ENCODE results near the gene VDR. TPM values are rescaled to one million over a fixed set of nuclear protein-coding genes. Genes with fewer than 3 reads are reported as not detected.

The VDR gene
- total RNA-seq, 1 donor from 2014 or later, result not detected

DNA sequence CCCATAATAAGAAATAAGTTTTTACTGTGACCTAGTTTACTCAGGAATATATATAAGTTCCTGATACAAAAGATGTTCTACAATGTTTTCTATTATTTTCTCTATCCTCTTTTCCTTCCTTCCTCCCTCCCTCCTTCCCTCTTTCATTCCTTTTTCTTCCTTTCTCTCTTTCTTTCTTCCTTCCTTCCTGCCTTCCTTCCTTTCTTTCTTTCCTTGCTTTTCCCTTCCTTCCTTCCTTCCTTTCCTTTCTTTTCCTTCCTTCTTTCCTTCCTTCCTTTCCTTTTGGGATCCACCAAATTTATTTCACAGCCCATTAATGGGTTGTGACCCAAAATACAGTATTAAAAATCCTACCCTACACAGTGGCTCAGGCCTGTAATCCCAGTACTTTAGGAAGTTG, 3.9 kb upstream of the VDR start:
- Histone ChIP-seq H3K4me3 (no peak overlapping the region), H3K27me3 (peaks cover 75% of the 10 kb centered on the region), H2AFZ (replicated peaks) (no peak overlapping the region), H3K9me3 (ENCODE audit: low read depth) (no peaks in the 10 kb centered on the region), H3K9ac (no peak overlapping the region), H3K4me1 (peaks cover 5% of the 10 kb centered on the region), H3K79me2 (ENCODE audit: low read depth) (no peaks in the 10 kb centered on the region), H3K27ac (no peak overlapping the region), H4K20me1 (ENCODE audit: low read depth) (no peaks in the 10 kb centered on the region), H3F3A (ENCODE audit: low read depth) (peaks cover 7% of the 10 kb centered on the region), H3K4me2 (no peak overlapping the region), H3K36me3 (no peaks in the 10 kb centered on the region)
- DNase-seq (ENCODE audit: low spot score), result no peak
- H3K9me3 Mint-ChIP-seq, result peaks cover 2% of the 10 kb centered on the region
- peaks cover 9% of the 10 kb centered on the region for H3K4me1 Mint-ChIP-seq
- H3K27me3 Mint-ChIP-seq (ENCODE audit: insufficient read depth, low read depth), result peaks cover 42% of the 10 kb centered on the region
- TF ChIP-seq, protein P1, sequence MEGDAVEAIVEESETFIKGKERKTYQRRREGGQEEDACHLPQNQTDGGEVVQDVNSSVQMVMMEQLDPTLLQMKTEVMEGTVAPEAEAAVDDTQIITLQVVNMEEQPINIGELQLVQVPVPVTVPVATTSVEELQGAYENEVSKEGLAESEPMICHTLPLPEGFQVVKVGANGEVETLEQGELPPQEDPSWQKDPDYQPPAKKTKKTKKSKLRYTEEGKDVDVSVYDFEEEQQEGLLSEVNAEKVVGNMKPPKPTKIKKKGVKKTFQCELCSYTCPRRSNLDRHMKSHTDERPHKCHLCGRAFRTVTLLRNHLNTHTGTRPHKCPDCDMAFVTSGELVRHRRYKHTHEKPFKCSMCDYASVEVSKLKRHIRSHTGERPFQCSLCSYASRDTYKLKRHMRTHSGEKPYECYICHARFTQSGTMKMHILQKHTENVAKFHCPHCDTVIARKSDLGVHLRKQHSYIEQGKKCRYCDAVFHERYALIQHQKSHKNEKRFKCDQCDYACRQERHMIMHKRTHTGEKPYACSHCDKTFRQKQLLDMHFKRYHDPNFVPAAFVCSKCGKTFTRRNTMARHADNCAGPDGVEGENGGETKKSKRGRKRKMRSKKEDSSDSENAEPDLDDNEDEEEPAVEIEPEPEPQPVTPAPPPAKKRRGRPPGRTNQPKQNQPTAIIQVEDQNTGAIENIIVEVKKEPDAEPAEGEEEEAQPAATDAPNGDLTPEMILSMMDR (IDR thresholded peaks at IDR 0.05), result no peak
- TF ChIP-seq EZH2phosphoT487 (IDR thresholded peaks at IDR 0.05) (no peak), EZH2 (IDR thresholded peaks at IDR 0.05) (no peak)
- no peak overlapping the region for H3K27ac Mint-ChIP-seq
- no peaks in the 10 kb centered on the region for H3K36me3 Mint-ChIP-seq
- H3K4me3 Mint-ChIP-seq, result no peak overlapping the region

DNA sequence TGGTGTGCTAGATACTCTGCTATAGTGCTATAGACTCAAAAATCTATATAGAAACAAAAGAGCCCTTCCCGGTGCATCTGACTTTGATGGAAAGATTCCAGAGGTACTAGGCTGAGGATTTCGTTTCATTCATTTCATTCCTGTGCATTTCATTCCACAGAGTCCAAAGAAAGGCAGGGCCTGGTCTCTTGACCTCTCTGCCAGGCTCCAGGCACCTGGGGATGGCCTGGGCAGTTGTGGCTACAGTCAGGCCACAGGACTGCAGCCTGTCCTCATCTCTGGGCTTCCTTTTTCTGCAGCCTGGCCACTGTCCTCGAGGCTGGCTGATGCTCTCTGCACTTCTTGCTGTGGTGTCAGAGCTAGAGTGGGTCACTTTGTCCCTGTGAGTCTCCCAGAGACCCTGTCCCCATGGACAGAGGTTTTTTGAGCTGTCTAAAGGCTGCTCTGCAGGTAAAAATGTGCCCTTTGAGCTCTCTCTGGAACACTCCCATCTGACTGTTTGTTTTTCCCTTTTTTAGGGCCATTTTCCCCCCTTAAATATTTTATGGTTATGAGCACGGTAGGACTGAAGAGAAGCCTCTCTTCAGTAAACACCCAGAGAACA, 3.2 kb upstream of the VDR start:
- no peak for DNase-seq (ENCODE audit: low spot score)
- no peaks in the 10 kb centered on the region for H3K36me3 ChIP-seq
- Mint-ChIP-seq H3K9me3 (no peaks in the 10 kb centered on the region), H3K4me3 (no peak overlapping the region), H3K27ac (no peak overlapping the region), H3K4me1 (peaks cover 9% of the 10 kb centered on the region), H3K27me3 (ENCODE audit: insufficient read depth, low read depth) (peaks cover 47% of the 10 kb centered on the region), H3K36me3 (no peaks in the 10 kb centered on the region)
- peaks cover 7% of the 10 kb centered on the region for H3F3A ChIP-seq (ENCODE audit: low read depth)
- no peak overlapping the region for H2AFZ ChIP-seq (replicated peaks)
- TF ChIP-seq, protein P1 (IDR thresholded peaks at IDR 0.05), result no peak
- H3K9ac ChIP-seq, result no peak overlapping the region
- H3K4me1 ChIP-seq, result peaks cover 5% of the 10 kb centered on the region
- H3K27ac ChIP-seq, result no peak overlapping the region
- H3K4me2 ChIP-seq, result no peak overlapping the region
- no peaks in the 10 kb centered on the region for H3K9me3 ChIP-seq (ENCODE audit: low read depth)
- no peaks in the 10 kb centered on the region for H3K79me2 ChIP-seq (ENCODE audit: low read depth)
- H3K27me3 ChIP-seq, result peaks cover 83% of the 10 kb centered on the region
- H3K4me3 ChIP-seq, result no peak overlapping the region
- no peaks in the 10 kb centered on the region for H4K20me1 ChIP-seq (ENCODE audit: low read depth)

DNA sequence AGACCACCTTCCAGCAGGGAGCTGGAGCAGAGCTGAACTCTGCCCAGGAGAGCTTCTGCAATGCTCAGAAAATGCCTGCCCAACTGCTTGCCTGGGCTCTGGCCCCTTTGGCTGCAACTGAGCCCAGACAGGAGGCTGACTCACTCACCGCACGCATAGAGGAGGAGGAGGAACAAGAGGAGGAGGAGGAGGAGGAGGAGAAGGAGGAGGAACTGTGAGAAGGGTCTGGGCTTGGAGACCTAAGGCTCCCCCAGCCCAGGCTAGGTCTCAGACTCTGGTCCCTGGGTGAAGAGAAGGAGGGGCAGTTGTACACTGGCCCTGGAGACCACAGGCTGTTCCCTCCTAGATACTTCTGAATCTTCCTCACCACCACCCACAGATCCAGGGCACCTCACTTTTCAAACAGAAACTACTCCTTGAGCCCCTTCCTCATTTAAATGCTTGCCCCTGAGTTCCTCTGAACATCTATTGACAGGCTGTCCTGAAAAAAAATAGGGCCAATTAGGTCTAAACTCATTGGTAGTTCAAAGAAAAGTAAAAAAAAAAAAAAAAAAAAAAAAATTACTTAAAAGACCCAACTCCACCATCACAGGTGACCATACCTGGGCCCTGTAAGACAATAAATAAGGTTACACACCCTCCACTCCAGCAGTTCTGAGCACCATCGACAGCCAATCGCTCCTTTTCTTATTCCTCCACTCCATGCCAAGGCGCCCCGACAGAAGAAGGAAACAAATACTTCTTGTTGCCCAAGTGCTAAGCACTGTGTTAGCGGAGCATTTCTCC, 674 bp downstream of the VDR start:
- Mint-ChIP-seq H3K27ac (no peak overlapping the region), H3K27me3 (ENCODE audit: insufficient read depth, low read depth) (peaks cover 64% of the 10 kb centered on the region), H3K4me3 (peak overlapping the region; percentile 84), H3K36me3 (no peaks in the 10 kb centered on the region), H3K9me3 (no peaks in the 10 kb centered on the region), H3K4me1 (peaks cover 9% of the 10 kb centered on the region)
- Histone ChIP-seq H3K4me3 (peak overlapping the region; percentile 63), H3K9me3 (ENCODE audit: low read depth) (no peaks in the 10 kb centered on the region), H3K27me3 (peaks cover 92% of the 10 kb centered on the region), H3K79me2 (ENCODE audit: low read depth) (no peaks in the 10 kb centered on the region), H3K27ac (no peak overlapping the region), H3K4me1 (peaks cover 5% of the 10 kb centered on the region), H4K20me1 (ENCODE audit: low read depth) (no peaks in the 10 kb centered on the region), H3K9ac (no peak overlapping the region), H3K36me3 (no peaks in the 10 kb centered on the region), H3F3A (ENCODE audit: low read depth) (peaks cover 7% of the 10 kb centered on the region), H2AFZ (replicated peaks) (no peak overlapping the region), H3K4me2 (peak overlapping the region; percentile 87)
- TF ChIP-seq, protein P1 (IDR thresholded peaks at IDR 0.05), result no peak
- TF ChIP-seq EZH2 (IDR thresholded peaks at IDR 0.05) (no peak), EZH2phosphoT487 (IDR thresholded peaks at IDR 0.05) (no peak)
- no peak for DNase-seq (ENCODE audit: low spot score)
